Midbrain (tissue), 1 donor: ENCODE results near the gene DGCR2.

Experiments
- DNase-seq: peaks from one replicate; lab custom pipeline; 2025; lab: John Stamatoyannopoulos, UW

Gene DGCR2

DNA sequence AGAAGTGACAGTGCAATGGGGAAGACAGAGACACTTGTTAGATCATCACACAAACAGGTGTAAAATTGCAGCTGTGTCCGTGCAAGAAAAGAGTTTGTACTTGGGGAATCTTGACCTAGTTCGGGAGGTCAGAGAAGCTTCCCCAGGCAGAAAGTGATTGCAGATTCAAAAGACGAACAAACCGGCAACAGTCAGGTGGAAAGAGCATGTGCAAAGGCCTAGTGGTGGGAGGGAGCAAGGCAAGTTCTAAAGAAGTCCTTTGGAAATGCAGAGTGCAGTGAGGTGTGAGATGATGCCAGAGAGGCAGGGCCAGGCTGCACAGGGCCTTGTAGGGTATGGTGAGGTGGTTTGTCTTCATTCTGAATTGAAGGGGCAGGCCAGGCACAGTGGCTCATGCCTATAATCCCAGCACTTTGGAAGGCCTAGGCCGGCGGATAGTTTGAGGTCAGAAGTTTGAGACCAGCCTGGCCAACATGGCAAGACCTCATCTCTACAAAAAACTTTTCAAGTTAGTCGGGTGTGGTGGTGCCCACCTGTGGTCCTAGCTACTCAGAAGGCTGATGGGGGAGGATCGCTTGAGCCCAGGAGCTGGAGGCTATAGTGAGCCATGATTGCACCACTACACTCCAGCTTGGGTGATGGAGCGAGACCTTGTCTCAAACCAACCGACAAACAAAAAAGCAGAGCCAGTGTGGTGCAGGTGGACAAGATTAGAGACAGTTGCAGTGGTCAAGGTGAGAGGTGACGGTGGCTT is 24.2 kb upstream of the DGCR2 start:
- DNase-seq, result no peak

DNA sequence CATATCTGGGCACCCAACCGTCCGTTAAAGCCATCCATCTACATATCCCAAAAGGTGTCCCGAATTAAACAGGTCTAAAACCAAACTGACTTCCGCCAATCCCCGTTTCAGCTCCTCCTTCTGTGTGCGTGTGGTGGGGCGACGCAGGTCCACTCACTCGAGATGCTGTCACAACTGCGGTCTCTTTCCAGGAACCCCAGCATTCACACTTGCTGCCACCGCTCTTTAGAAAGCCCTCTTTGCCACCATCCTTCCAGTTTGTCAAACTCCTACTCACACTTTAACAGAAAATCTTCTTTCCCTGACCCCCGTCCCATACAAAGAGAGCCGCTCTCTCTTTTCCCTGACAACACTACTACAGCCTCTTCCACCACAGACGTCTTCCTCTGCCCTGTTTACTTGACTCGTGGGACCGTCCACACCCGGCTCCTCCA is 21.8 kb upstream of the DGCR2 start:
- no peak for DNase-seq

DNA sequence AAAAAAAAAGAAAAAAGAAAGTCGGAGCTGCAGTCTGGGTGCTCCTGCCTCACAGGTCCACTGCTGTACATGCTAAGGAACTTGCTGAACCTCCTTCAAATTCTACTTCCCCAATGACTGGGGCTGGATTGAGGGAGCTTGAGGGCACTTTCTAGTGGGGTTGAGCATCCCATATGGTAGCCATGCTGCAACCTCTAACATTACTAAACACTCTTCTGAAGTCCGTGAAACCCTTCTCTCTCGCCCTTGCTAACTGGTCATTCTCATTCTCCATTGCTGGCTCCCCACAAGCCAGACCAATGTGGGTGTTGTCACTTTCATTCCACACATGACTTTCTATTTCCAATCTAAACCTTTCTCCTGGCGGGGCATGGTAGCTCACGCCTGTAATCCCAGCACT is 21.0 kb upstream of the DGCR2 start:
- DNase-seq, result no peak

DNA sequence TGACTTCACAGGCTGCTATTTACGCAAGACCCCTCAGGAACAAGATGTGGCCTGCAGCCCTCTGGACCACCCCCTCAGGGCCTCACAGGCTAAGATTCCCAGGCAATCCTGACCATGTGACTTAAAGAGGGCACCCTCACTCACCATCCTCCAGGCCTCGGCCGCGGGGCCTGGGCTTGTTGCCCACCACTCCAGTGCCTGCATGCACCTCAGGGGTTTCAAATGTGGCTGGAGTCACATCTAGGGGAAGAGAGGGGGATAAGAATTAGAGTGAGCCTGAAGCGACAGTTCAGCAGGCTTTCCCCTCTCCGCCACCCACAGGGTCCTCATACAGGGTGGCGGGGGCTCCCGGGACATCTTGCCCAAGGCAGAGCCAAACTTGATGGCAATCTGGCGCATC is 20.2 kb upstream of the DGCR2 start:
- DNase-seq, result no peak

DNA sequence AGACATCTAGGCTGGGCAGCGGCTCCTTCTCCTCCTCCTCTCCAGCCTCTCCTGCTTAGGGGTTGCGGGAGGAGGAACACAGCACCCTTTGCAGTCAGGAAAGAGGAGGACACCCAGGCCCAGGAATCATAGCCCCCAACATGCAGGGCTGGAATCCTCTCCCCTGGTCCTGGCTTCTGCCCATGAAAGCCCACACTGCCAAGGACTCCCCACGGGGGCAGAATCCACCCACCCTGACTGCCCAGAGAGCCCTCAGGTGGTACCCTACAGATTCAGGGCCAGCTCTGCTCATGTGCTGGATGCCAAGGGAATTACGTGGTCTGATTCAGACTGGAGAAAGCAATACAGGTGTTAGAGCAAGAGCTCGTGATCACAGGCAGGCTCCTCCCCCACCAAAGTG is 17.8 kb upstream of the DGCR2 start:
- DNase-seq, result no peak

DNA sequence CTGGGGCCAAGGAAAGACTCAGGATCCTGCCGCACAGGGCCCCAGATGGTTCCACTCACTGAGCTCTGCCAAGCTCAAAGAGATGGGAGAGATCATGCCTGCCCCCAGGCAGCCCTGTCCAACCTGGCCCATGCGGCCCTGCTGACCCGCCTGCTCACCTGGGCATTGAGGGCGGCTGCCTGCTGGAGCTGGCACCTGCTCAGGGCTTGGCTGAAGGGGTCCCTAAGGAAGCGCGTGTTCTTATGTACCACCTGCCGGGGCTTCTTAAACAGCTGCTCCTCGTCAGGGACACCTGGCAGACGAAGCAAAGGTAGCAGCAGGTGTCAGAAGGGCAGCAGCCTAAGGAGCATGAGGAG is 16.8 kb upstream of the DGCR2 start:
- DNase-seq, result no peak

DNA sequence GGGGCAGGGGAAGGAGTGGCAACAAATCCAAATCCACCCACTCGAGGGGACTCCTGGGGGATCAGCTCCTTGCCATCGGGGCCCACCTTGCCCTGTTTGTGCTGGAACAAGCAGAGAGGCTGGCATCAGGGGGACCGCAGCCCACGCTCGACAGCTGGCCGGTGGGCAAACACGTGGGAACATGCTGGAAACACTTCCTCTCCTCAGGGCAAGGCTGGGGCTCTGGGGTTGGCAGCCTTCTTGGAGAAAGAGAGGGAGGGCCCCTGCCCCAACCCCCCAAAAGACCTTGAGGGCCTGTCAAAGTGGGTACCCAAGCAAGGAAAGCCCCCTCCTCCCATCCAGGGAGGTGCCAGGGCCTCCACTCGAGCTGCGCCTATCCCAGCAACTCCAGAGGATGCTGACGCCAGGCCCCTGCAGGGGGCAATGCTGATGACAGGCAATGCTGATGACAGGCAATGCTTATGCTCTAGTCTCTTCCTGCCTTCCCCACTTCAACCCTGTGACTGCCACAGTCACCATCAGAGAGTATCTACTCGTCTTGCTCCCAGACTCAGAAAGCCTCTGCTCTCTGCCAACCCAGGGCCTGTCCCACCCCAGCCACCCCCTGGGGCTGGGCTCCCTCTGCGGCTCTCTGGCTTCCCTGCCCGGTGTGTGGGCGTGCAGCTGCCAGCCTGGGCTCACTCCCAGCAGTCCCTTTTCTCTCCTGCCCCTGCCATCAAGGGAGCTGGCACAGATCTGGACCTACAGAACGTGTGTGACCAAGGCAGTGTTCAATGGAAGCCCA is 16.2 kb upstream of the DGCR2 start:
- DNase-seq, result no peak

DNA sequence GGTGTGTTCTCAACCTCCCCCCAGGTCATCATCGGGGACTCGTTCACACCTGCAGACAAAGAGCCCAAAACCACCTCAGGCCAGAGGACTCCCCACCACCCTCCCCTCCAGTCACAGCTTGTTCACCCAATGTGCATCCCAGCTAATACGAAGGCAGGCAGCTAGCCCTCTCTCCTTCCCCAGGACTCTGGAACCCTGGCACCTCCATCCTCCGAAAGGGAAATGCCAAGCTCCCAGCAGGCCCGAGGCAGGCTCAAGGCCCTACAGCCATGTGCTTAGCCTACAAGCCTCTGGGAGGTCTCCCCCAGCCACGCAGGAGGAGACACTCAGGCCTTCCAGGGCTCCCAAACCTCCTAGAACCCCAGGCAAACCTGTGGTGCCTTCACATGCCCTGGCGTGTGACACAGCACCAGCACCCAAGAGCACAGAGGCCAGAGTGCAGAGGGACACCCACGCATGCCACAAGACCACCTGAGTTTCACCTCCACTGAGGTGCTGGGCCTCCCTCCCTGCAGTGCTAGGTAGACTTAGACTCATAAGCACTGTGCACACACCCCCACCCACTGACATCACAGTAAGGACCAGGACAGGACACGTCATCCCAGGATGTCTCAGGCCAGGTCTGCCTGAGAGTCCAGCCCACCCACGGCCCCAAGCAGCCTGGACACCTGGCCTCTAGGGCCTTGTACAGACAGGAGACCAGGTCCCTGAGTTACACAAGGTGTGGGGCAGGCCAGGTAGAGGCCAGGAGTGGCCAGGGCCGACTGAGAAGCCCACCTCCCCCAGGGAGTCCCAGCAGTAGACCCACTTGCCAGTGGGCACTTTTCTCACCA is 15.4 kb upstream of the DGCR2 start:
- DNase-seq, result no peak

DNA sequence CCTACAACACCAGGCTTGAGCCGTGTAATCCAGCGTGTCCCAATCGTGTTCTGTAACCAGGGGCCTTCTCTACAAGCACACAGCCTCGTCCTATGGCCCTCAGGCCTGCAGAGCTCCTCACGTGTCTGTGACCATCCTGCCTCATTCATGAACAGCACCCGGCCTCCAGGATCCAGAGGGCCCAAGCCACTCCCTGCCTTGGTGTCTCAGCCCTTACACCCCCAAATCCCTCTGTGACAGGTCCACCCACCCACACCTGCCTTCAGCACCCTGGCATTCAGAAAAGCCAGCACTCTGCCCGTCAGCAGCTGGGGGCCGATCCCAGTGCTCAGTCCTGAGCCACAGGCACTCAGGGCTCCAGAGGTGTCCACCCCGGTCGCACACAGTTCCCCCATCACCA is 14.7 kb upstream of the DGCR2 start:
- DNase-seq, result no peak

DNA sequence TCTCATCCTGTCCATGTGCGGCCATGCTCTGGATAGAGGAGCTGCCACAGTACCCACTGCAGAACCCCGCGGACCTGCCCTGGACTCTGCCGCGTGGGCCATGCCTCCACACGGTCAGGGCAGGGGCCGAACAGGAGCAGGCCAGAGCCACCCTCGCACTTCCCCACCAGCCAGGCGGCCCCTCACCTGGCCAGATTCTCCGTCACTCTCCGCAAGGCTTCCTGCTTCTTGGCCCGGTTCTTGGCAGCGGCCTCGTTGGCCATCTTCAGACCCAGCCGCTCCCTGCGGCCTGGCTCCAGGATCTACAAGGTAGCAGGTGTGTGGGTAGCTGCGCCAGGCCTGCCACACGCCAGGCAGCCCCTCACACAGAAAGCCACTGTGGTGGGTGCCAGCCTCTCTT is 12.7 kb upstream of the DGCR2 start:
- no peak for DNase-seq

DNA sequence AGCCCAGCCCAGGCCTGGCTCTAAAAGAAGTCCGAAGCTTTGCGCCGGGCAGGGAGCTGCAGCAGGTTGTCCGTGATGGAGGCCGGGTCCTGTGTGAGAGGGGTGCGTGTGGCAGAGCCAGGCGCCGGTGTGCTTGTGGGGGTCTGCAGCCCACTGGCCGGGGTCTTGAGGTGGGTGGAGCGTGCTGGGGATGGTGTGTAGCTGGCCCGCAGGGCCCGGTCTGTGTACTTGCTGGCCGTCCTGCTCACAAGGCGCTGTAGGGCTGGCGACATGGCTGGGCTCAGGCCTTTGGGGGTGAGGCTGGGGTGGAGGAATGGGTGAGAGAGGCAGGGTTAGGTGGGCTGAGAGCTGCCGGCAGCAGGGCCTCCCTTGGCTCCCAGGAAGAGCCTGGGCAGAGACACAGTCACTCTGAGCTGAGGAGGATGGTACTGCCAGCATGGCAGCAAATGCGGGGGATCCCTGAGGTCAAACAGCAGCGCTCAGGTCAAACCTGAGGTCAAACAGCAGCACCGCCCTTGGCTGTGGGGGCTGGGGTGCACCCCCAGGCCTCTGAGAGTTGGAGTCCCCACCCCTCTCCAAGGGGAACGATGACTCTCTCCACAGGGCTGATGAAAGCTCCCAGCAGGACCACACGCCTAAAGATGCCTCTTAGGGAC is 12.1 kb upstream of the DGCR2 start:
- DNase-seq, result no peak

DNA sequence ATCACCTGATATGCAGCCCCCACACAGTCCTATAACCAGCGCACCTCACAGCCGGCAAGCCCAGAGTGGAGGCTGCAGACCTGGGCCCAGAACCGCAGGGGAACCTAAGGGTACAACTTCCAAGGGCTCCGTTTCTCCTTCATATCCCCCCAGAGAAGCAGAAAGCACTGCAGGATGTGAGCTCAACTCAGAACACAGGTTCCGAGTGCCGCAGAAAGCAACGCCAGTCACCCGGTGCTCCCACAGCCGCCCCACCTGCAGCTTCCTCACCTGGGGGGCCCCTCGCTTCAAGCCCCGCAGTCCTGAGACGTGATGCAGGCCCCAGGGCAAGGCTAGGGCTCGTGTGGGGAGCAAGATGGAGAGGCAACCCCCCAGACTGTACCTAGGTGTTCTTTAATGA is 11.3 kb upstream of the DGCR2 start:
- DNase-seq, result no peak

DNA sequence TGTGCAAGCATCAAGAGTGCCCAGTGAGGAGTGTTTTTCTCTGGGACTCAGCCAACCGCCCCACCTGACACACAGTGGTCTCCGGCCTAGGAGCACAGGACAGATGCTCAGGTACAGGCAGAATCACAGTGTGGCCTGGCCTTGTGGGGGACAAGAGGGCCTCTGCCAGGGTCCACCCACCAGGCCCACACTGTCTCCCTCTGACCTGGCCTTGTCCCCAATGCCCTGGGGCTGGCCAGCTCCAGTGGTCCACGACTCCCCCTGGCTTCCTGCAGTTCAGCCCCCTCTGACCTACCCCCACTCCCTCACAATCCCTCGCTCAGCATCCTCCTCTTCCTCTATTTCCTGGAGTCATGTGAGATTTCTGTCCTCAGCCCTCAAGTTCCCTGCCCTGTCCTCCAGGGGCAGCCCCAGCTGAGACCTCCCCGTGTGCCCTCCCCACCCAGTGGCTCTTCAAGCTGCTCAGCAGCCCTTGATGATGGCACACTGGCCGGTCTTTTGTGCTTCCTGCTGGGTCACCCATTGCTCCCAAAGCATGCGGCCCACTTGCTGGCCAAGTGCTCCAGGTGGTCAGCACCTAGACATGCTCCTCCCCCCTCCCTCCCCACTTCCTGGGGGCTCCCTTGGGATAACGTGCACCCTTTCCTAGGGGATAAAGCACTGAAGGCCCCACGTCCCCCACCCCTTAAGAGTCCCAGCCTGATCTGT is 10.6 kb upstream of the DGCR2 start:
- no peak for DNase-seq

DNA sequence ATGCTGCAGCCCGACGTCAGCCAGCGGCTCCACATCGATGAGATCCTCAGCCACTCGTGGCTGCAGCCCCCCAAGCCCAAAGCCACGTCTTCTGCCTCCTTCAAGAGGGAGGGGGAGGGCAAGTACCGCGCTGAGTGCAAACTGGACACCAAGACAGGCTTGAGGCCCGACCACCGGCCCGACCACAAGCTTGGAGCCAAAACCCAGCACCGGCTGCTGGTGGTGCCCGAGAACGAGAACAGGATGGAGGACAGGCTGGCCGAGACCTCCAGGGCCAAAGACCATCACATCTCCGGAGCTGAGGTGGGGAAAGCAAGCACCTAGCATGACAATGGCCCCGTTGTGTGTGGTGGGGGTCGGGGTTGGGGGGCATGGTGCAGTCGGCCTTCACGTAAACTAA is 9.9 kb upstream of the DGCR2 start:
- no peak for DNase-seq

DNA sequence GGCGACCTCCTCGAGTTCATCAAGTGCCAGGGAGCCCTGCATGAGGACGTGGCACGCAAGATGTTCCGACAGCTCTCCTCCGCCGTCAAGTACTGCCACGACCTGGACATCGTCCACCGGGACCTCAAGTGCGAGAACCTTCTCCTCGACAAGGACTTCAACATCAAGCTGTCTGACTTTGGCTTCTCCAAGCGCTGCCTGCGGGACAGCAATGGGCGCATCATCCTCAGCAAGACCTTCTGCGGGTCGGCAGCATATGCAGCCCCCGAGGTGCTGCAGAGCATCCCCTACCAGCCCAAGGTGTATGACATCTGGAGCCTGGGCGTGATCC is 9.4 kb upstream of the DGCR2 start:
- no peak for DNase-seq

DNA sequence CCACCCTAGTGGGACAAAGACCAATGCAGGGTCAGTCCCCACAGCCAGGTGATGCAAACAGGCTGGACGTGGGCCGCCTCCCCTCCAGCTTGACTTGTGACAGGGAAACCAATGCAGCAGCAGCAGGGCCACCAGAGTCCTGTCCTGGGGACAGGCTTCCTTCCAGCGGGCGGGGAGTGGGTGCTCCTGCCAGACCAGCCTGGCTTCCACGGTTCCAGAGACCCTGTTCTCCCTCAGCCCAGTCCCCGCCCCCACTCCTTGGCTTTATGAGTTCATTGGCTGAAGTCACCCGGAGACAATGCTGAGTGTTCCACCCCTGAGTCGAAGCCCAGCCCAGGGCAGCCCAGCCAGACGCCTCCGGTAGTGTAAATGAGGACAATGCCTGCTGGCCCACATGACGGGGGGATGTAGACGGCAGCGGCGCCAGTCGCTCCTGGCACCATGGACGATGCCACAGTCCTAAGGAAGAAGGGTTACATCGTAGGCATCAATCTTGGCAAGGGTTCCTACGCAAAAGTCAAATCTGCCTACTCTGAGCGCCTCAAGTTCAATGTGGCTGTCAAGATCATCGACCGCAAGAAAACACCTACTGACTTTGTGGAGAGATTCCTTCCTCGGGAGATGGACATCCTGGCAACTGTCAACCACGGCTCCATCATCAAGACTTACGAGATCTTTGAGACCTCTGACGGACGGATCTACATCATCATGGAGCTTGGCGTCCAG is 8.9 kb upstream of the DGCR2 start, which contains the start of gene TSSK2:
Gene TSSK2, plus strand, starts transcription at position 350 of the 726 bp plus-strand sequence. Its CDS starts 92 bp downstream, at position 442.
- peak; percentile 28 for DNase-seq

DNA sequence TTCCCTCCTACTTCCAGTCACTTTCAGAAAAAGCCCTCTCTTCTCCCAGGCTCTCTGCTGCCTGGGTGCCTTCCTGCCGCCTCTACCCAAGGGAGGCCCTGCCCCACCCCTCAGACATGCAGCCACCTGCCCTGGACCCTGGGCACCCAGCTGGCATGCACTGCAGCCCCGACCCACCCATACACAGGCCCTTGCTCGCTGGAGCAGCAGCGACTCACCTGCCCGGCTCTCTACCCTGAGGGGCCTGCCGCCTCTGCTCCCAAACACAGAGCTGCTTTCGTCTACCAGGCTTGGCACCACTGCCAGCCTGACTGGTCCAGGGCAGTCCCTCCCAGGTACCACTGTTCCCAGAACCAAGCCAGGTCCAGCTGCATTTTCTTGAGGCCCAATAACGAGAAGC is 7.7 kb upstream of the DGCR2 start:
- no peak for DNase-seq

DNA sequence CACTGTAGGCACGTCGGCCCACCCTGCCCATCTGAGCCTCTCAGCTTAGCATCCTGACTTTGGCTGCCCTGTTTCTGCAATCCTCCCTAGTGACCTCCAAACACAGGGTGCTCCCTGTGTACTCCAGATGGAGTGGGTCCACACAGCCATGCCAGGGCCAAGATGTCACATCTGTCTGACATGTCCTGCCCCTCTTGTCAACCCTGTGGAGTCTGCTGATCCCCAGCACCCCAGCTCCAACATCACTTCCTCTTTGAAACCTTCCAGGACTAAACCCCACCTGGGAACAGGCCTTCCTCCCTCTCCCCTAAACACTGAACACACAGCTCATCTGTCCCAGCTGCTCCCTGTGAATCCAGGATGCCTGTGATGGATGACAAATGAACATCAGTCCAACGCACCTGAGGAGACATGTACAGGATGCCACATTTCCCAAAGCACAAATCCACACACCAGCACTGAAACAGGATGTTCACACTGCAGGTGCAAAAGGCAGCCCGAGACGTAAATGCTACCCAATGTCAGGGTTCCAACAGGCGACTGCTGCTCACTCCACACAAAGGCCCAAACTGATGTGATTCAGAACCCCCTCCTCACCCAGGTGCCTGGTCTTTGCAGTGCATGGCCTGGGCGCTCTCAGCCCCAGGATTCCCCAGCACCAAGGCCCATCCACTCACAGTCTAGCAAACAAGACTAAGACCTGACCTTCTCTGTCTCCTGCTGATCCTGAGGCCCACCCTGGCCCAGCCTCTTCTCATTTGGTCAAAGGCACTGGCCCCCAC is 6.9 kb upstream of the DGCR2 start:
- no peak for DNase-seq

DNA sequence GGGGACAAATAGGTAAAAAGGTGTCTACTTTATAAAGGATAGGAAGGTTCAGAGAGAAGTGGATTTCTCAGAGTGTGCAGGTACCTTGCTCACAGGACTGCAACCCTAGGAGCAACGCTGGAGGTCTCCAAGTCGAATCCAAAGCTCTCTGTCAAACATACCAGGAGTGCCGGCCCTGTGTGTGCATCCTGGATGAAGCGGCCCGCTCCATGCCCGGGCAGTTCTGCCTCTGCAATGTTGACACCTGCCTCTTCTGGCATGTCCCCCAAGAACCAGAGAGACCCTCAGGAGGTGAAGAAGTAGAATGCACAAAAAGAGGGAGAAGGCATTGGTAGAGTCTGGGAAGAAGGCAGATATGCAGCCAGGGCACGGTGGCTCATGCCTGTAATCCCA is 5.8 kb upstream of the DGCR2 start:
- no peak for DNase-seq

DNA sequence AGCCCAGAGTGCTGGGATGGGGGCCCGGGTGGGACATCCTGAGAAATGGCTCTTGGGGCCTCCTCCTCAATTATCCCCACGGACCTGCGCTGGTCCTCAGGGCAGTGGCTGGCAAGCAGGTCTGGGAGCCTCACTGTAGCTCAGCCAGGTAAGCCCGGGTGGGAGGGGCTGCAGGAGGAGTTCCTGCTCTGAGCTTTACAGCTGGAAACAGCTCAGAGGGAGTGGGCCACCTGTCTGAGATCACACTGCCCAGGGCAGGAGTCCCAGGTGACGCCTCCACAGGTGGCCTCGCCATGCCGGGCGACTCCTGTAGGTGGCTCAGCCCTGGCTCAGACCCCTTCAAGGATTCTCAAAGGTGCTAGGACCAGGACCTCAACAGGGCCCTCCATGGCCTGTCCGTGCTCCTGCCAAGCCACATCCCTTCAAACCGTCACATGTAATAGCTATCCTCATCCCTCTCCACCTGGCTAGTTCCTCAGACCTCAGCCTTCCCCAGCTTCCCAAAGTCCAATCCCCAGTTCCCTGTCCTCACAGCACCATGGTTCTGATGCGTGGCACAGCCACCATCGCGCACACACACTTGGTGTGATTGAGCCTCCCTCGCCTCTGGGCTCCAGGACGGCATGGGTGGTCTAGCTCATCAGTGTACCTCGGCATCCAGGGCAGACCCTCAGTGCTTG is 5.3 kb upstream of the DGCR2 start:
- DNase-seq, result no peak
